OCI-LY1 (cell line): Measurements from ENCODE around the gene ZNF239.

ENCODE experiments used
- EZH2 ChIP-seq: fragments of 200-600 bp; sonication (generic), shearing (Covaris generic); IDR thresholded peaks from 2 replicates; pipeline ENCODE4 v1.8.0; 2017; ENCODE audit warnings: borderline replicate concordance, mixed run types, mild to moderate bottlenecking, antibody characterized with exemption, low read length, moderate library complexity, mixed read lengths
- TF ChIP-seq, protein P1 (sequence below): fragments of 200-600 bp; sonication (generic), shearing (Covaris generic); IDR thresholded peaks from 2 replicates; pipeline ENCODE4 v1.5.1; 2017; ENCODE audit warnings: mild to moderate bottlenecking, antibody characterized with exemption, low read length, moderate library complexity, mixed read lengths

DNA sequence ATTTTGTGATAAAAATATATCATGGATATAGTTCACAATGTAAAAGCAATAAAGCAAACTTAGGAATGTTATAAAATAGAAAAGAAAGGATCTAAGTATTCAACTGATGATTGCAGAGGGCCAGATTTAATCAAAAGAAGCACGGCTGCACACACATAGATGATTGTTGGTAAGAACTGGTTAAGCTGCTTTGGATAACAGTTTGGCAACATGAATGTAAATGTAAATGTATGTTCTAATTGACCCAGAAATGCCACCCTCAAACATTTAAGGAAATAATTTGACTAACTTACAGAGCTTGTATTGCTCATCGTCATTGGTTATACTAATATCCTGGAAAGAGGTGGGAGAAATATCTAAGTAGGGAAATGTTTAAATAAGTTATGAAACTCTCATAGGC is 45.0 kb upstream of the ZNF239 start:
- TF ChIP-seq, protein P1, sequence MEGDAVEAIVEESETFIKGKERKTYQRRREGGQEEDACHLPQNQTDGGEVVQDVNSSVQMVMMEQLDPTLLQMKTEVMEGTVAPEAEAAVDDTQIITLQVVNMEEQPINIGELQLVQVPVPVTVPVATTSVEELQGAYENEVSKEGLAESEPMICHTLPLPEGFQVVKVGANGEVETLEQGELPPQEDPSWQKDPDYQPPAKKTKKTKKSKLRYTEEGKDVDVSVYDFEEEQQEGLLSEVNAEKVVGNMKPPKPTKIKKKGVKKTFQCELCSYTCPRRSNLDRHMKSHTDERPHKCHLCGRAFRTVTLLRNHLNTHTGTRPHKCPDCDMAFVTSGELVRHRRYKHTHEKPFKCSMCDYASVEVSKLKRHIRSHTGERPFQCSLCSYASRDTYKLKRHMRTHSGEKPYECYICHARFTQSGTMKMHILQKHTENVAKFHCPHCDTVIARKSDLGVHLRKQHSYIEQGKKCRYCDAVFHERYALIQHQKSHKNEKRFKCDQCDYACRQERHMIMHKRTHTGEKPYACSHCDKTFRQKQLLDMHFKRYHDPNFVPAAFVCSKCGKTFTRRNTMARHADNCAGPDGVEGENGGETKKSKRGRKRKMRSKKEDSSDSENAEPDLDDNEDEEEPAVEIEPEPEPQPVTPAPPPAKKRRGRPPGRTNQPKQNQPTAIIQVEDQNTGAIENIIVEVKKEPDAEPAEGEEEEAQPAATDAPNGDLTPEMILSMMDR = no peak
- TF ChIP-seq EZH2 = no peak
